Parathyroid adenoma (tissue), 2 donors: ENCODE data around the gene STIL.
"Not testable (repeated sequence)": the region's sequence is repeated elsewhere in the genome, so short reads cannot be mapped to it uniquely, and the experiment has no call there.

Experiments
- H2AFZ ChIP-seq: fragments of 300-600 bp; sonication (generic); one replicate; pipeline ENCODE4 v1.7.0; 2017; ENCODE audit warnings: antibody characterized with exemption, mild to moderate bottlenecking
- H3K27ac ChIP-seq: fragments of 300-600 bp; sonication (generic); one replicate; pipeline ENCODE4 v1.7.0; 2017
- H3K27me3 ChIP-seq: fragments of 300-600 bp; sonication (generic); one replicate; pipeline ENCODE4 v1.7.0; 2017; ENCODE audit warnings: low read length; ENCODE audit not compliant: control insufficient read depth, insufficient read depth
- H3K36me3 ChIP-seq: fragments of 300-600 bp; sonication (generic); one replicate; pipeline ENCODE4 v1.7.0; 2017; ENCODE audit warnings: low read length; ENCODE audit not compliant: control insufficient read depth, insufficient read depth
- H3K4me1 ChIP-seq: fragments of 300-600 bp; sonication (generic); one replicate; pipeline ENCODE4 v1.7.0; 2017; ENCODE audit warnings: control low read depth
- H3K4me2 ChIP-seq: fragments of 300-600 bp; sonication (generic); one replicate; pipeline ENCODE4 v1.7.0; 2017; ENCODE audit warnings: low read length
- H3K4me3 ChIP-seq: fragments of 300-600 bp; sonication (generic); one replicate; pipeline ENCODE4 v1.7.0; 2017; ENCODE audit warnings: low read depth, low read length
- H3K79me2 ChIP-seq: fragments of 300-600 bp; sonication (generic); one replicate; pipeline ENCODE4 v1.7.0; 2017; ENCODE audit warnings: control low read depth
- H3K9ac ChIP-seq: fragments of 300-600 bp; sonication (generic); one replicate; pipeline ENCODE4 v1.7.0; 2017; ENCODE audit warnings: mild to moderate bottlenecking
- H3K9me3 ChIP-seq: fragments of 300-600 bp; sonication (generic); one replicate; pipeline ENCODE4 v1.7.0; 2017; ENCODE audit warnings: low read length; ENCODE audit not compliant: control insufficient read depth
- TF ChIP-seq, protein P1 (sequence below): fragments of 300-600 bp; sonication (generic); IDR thresholded peaks from one replicate; pipeline ENCODE4 v1.7.0; 2017; ENCODE audit warnings: antibody characterized with exemption, mild to moderate bottlenecking
- donor health status: primary hyperparathyroidism.

The STIL gene

DNA sequence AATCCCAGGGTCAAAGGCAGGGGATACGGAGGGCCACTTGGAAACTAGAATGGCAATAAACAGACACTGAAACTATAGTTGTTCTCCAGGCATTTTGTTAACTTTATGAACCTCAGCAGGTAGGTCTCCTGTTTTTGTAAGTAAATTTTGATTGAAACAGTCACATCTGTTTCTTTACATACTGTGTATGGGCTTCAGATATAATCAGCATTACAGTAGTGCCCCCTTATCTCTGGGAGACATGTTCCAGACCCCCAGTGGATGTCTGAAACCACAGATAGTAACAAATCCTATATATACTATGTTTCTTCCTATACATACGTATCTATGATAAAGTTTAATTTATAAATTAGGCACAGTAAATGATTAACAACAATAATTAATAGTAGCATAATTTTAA lies 11.5 kb downstream of the STIL start:
- Histone ChIP-seq H3K4me1 (no peaks in the 10 kb centered on the region), H3K79me2 (no peaks in the 10 kb centered on the region), H3K9me3 (no peaks in the 10 kb centered on the region), H2AFZ (no peak overlapping the region), H3K27ac (no peak overlapping the region), H3K4me2 (no peak overlapping the region), H3K36me3 (no peaks in the 10 kb centered on the region), H3K27me3 (no peaks in the 10 kb centered on the region), H3K9ac (no peak overlapping the region), H3K4me3 (no peak overlapping the region)
- TF ChIP-seq, protein P1, sequence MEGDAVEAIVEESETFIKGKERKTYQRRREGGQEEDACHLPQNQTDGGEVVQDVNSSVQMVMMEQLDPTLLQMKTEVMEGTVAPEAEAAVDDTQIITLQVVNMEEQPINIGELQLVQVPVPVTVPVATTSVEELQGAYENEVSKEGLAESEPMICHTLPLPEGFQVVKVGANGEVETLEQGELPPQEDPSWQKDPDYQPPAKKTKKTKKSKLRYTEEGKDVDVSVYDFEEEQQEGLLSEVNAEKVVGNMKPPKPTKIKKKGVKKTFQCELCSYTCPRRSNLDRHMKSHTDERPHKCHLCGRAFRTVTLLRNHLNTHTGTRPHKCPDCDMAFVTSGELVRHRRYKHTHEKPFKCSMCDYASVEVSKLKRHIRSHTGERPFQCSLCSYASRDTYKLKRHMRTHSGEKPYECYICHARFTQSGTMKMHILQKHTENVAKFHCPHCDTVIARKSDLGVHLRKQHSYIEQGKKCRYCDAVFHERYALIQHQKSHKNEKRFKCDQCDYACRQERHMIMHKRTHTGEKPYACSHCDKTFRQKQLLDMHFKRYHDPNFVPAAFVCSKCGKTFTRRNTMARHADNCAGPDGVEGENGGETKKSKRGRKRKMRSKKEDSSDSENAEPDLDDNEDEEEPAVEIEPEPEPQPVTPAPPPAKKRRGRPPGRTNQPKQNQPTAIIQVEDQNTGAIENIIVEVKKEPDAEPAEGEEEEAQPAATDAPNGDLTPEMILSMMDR = no peak

DNA sequence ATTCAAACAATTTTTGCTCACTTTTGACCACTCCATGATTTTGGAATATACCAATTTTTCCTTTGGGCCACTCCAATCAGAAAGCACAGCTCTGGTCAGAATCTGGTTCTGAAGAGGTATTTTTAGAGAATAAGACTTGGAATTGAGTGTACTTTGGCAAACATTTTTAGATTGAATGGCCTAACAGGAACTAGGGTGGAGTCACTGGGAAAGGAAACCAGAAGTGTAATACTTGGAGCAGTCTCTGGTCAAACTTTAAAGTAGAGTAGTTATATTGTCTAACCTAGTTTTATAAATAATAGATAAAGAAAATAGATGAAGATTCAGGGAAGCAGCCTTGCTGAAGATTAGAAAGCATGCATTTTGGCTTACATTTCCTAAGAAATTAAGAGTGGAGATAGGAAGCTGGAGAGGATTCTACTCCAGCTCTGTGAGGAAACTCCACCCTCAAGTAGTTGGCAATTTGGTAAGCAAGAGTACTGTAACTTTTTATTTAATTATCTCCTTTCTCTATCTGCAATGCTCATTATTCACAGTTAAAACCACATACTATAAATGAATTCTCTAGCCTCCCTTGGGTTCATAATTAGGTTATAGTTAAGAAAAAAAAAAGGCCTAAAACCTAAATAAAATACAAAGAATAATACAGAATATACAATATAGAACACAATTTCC lies 15.8 kb downstream of the STIL start:
- H3K9ac ChIP-seq = no peak overlapping the region
- H3K9me3 ChIP-seq = no peaks in the 10 kb centered on the region
- TF ChIP-seq, protein P1 = no peak
- no peaks in the 10 kb centered on the region for H3K4me1 ChIP-seq
- no peak overlapping the region for H3K27ac ChIP-seq
- H3K36me3 ChIP-seq = no peaks in the 10 kb centered on the region
- no peaks in the 10 kb centered on the region for H3K79me2 ChIP-seq
- no peak overlapping the region for H3K4me3 ChIP-seq
- H3K27me3 ChIP-seq = no peaks in the 10 kb centered on the region
- no peak overlapping the region for H2AFZ ChIP-seq
- no peak overlapping the region for H3K4me2 ChIP-seq

DNA sequence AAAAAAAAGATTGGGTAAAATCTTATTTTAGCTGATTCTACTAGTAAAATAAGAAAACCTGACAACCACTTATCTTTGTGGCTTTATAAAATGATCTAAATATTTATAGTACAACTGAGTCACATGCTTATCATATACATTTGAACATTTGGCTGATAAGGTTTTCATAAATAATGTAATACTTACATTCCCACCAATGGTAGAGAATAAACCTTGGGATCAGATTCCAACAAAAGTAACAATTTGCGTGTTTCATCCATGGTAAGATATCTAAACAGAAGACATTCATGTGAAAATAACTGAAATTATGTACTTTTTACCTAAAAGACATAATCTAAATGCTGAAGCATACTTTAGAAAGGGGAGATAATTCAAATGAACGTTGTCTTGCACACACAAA lies 18.4 kb downstream of the STIL start:
- H3K79me2 ChIP-seq = no peaks in the 10 kb centered on the region
- no peaks in the 10 kb centered on the region for H3K9me3 ChIP-seq
- H2AFZ ChIP-seq = no peak overlapping the region
- no peak overlapping the region for H3K4me2 ChIP-seq
- H3K4me1 ChIP-seq = no peaks in the 10 kb centered on the region
- H3K4me3 ChIP-seq = no peak overlapping the region
- no peak overlapping the region for H3K9ac ChIP-seq
- no peak overlapping the region for H3K27ac ChIP-seq
- H3K36me3 ChIP-seq = no peaks in the 10 kb centered on the region
- no peaks in the 10 kb centered on the region for H3K27me3 ChIP-seq
- TF ChIP-seq, protein P1 = no peak

DNA sequence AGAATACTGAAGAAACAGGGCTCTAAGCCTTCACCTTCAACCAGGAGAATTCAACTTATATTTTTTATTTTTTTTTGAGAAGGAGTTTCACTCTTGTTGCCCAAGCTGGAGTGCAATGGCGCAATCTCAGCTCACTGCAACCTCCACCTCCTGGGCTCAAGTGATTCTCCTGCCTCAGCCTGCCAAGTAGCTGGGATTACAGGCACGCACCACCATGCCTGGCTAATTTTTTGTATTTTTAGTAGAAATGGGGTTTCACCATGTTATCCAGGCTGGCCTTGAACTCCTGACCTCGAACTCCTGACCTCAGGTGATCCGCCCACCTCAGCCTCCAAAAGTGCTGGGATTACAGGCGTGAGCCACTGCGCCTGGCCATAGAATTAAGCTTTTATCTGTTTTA lies 19.1 kb downstream of the STIL start:
- not testable (repeated sequence) for H3K9me3 ChIP-seq, H3K4me1 ChIP-seq, H3K27ac ChIP-seq, H3K9ac ChIP-seq, H2AFZ ChIP-seq, H3K27me3 ChIP-seq, H3K4me2 ChIP-seq, H3K79me2 ChIP-seq, H3K36me3 ChIP-seq, H3K4me3 ChIP-seq

DNA sequence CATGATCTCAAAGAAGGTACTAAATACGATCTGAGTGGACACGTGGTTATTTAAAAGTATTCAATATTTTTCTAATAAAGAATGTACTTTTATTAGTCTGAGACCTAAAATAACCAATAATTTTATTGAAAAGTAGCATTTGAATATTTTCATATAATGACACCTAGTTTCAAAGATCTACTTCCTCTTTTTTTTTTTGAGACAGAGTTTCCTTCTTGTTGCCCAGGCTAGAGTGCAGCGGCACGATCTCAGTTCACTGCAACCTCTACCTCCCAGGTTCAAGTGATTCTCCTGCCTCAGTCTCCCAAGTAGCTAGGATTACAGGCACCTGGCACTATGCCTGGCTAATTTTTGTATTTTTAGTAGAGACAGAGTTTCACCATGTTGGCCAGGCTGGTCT lies 25.8 kb downstream of the STIL start:
- not testable (repeated sequence) for H3K27me3 ChIP-seq, H3K4me2 ChIP-seq, H3K27ac ChIP-seq, H2AFZ ChIP-seq, H3K9me3 ChIP-seq, H3K9ac ChIP-seq, H3K4me3 ChIP-seq, H3K79me2 ChIP-seq, H3K36me3 ChIP-seq, H3K4me1 ChIP-seq

DNA sequence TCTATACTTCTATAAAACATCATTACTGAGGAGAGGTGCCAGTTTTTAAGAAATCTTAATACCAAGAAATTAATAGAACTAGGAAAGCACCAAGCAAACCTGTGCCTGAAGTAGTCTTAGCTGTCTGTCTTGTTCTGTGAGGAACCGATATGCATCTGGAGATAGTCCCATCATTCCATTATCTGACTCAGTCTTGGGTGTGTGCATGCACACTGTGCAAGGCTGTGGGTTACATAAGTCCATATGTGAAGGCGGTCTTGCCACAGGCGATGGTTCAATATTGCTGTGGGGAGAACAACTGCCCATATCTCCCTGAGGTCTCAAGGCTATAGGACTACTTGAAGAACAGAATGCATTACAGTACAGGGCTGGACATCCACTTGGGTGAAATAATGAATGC lies 33.8 kb downstream of the STIL start:
- TF ChIP-seq, protein P1 = no peak
- Histone ChIP-seq H3K4me2 (no peak overlapping the region), H3K36me3 (no peaks in the 10 kb centered on the region), H3K27ac (no peak overlapping the region), H3K9ac (no peak overlapping the region), H3K27me3 (no peaks in the 10 kb centered on the region), H3K4me1 (no peaks in the 10 kb centered on the region), H3K9me3 (no peaks in the 10 kb centered on the region), H3K79me2 (no peaks in the 10 kb centered on the region), H3K4me3 (no peak overlapping the region), H2AFZ (no peak overlapping the region)
